Smooth muscle cell of trachea (primary cell): ENCODE data around the gene PIK3R3. TPM values are rescaled to one million over a fixed set of nuclear protein-coding genes. Genes with fewer than 3 reads are reported as not detected.

Experiments
- total RNA-seq: library from RNA; depleted of rRNA; stranded (reverse); fragments of >200 nt; gene quantifications from 2 replicates; pipeline ENCODE4 v1.2.1, GENCODE V29; 2014

Gene PIK3R3
- total RNA-seq = 3.6 and 6.3 TPM in 2 replicates

DNA sequence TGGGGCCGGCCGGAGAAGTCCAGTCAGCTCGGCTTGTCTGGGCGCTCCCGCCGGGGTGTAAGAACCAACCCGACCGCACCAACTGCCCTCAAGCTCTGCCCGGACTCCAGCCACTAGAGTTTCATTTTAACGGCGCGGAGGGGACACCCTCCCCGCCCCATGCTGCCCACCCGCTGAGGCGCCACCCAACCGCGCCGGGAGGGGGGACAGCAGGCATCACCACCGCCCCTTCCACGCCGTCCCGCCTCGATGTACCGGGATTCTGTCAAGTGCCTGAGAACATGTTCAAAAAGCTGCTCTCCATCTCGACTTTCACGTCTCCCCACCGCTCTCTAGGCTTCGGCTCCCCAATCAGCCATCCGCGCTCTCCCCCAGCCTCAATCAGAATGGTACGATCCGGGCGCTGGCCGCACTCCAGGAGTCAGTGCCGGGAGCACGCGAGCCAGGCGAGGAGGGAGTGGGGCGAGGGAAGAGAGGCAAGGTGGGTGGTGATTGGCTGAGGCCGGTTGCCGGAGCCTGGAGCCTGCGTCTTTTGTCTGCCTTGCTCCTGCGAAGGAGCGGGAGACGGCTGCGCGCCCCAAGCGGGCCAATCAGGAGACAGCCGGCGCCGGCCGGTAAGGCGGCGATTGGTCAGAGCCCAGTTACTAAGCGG, at the start of gene PIK3R3:
Gene PIK3R3, minus strand, starts transcription at position 101 of the 652 bp plus-strand sequence. CDS start 677 bp downstream, outside the sequence.

GRCh38 chr1:46176211-46176865, 43.9 kb upstream of the PIK3R3 start, which contains the start of gene P3R3URF:
Gene P3R3URF, minus strand, starts transcription at chr1:46176488. Its CDS starts 17 bp downstream, at chr1:46176471.

DNA sequence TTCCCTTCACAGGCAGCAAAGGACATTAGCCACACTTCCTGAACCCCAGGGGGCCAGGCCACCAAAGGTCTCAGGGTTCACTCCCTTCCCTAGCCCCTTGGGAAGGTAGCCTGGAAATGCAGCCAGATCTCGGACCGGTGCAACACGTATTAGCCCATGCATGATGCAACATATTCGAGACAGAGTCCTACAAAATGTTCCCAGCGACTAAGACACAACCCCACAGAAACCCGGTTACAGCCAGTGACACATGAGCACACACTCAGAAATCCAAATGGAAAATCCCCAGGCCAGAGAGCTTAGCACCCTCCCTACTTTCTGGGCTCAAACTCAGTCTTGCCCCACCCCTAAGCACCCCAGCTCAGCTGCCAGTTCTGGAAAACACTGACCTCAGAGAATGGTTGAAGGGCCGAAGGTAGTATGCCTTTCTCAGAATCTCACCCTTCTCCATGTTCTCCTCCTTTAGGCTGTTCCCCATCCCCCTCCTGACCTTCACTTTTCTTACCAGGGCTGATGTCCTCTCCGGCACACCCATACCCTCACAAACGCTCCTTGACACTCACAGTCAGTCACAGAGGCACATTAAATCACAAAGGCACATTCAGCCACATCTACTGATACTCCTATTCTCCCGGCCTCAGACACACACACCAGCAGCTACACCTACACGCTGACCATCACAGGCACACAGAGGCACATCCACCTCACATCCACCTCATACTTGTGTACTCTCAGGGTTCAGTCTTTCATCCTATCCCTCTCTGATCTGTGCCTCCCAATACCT, 42.2 kb upstream of the PIK3R3 start, which contains the start of gene TSPAN1:
Gene TSPAN1, plus strand, starts transcription at position 640 of the 784 bp plus-strand sequence. CDS start 6,021 bp downstream, outside the sequence.

Other genes starting within 250 kb of the PIK3R3 start
- not detected in 2 replicates for gene TSPAN1, start 42.5 kb upstream of the PIK3R3 start, total RNA-seq
- gene P3R3URF, start 43.9 kb upstream of the PIK3R3 start, total RNA-seq = not detected in 2 replicates
- 43.1 and 56.1 TPM in 2 replicates for gene POMGNT1, start 65.8 kb upstream of the PIK3R3 start, total RNA-seq
- 6.1 and 6.5 TPM in 2 replicates for gene LURAP1, start 70.7 kb upstream of the PIK3R3 start, total RNA-seq
- gene RAD54L, start 115.1 kb upstream of the PIK3R3 start, total RNA-seq = 0.50 and 7.4 TPM in 2 replicates
- gene LRRC41, start 171.0 kb upstream of the PIK3R3 start, total RNA-seq = 88.4 and 167 TPM in 2 replicates
- gene UQCRH, start 171.1 kb upstream of the PIK3R3 start, total RNA-seq = 196 and 580 TPM in 2 replicates
- 14.2 and 15.4 TPM in 2 replicates for gene NSUN4, start 208.2 kb upstream of the PIK3R3 start, total RNA-seq